IPS-18c (cell line): ENCODE measurements around the gene POLG2.
"Not testable (repeated sequence)": the region's sequence is repeated elsewhere in the genome, so short reads cannot be mapped to it uniquely, and the experiment has no call there.

Source experiments
- H3K4me3 ChIP-seq: 2 replicates; pipeline ENCODE4 v1.7.0; 2013; ENCODE audit warnings: low read depth, mild to moderate bottlenecking, low read length, moderate library complexity; ENCODE audit not compliant: insufficient read depth
- H3K9me3 ChIP-seq: one replicate; pipeline ENCODE4 v1.6.1; 2013; ENCODE audit warnings: mild to moderate bottlenecking, low read length, moderate library complexity; ENCODE audit not compliant: control insufficient read depth, insufficient read depth

Gene POLG2

GRCh38 chr17:64459818-64460217 is 37.0 kb downstream of the POLG2 start:
- H3K9me3 ChIP-seq = not testable (repeated sequence)

DNA sequence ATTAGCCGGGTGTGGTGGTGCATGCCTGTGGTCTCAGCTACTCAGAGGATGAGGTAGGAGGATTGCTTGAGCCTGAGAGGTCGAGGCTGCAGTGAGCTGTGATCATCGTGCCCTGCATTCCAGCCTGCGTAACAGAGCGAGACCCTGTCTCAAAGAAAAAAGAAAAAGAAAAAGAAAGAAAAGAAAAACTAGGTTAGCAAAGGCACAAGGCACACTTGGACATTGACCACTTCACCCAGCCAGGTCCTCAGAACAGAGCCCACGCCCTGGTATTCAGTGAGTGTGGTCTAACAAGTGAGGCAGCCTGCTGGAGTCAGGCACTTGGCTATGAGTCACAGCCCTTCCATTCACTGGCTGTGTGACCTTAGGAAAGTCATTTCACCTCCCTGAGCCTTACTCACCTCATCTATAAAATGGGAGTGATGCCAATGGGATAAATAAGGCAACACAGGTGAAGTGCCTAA is 37.5 kb downstream of the POLG2 start:
- Histone ChIP-seq H3K4me3 (no peak overlapping the region), H3K9me3 (no peaks in the 10 kb centered on the region)

More at GRCh38 chr17:64459818-64460217, 37.0 kb downstream of the POLG2 start:
- H3K4me3 ChIP-seq = not testable (repeated sequence)

DNA sequence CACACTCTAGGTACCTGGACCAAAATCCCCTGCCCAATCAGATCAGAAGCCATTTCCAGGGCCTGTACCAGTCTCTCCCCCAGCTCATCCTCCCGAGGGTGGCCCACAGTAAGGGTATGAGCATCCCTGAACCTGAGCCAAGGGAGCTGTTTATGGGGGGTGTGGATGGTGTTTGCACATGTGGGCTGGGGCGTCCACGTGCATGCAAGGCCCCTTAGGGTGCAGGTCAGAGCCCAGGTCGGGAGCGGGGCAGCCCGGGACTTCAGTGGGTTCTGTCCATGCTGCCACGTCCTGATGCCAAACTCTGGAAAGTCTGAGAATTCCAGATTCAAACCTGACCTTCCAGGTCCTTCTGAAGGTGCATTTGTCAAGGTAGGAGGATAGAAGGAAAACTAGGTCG is 38.1 kb downstream of the POLG2 start:
- Histone ChIP-seq H3K9me3 (no peaks in the 10 kb centered on the region), H3K4me3 (no peak overlapping the region)

GRCh38 chr17:64457156-64457555 is 39.7 kb downstream of the POLG2 start:
- Histone ChIP-seq H3K4me3 (no peak overlapping the region), H3K9me3 (no peaks in the 10 kb centered on the region)

- Histone ChIP-seq H3K9me3 (no peaks in the 10 kb centered on the region), H3K4me3 (no peak overlapping the region)
Measured at GRCh38 chr17:64455993-64456885, 40.6 kb downstream of the POLG2 start.

DNA sequence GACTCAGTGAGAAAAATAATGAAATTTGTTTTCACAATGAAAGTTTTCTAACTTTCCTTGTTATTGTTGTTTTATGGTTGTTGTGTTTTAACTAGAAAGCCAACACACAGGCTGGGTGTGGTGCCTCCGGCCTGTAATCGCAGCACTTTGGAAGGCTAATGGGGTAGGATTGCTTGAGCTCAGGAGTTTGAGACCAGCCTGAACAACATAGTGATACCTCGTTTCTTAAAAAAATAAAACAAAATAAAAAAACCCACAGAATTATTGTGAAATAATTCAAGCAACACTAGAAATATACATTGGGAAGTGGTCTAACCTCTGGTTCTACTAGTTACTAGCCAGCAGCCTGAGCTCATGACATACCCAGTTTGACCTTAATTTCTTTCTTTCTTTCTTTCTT is 47.3 kb downstream of the POLG2 start:
- H3K4me3 ChIP-seq = no peak overlapping the region
- H3K9me3 ChIP-seq = no peaks in the 10 kb centered on the region

DNA sequence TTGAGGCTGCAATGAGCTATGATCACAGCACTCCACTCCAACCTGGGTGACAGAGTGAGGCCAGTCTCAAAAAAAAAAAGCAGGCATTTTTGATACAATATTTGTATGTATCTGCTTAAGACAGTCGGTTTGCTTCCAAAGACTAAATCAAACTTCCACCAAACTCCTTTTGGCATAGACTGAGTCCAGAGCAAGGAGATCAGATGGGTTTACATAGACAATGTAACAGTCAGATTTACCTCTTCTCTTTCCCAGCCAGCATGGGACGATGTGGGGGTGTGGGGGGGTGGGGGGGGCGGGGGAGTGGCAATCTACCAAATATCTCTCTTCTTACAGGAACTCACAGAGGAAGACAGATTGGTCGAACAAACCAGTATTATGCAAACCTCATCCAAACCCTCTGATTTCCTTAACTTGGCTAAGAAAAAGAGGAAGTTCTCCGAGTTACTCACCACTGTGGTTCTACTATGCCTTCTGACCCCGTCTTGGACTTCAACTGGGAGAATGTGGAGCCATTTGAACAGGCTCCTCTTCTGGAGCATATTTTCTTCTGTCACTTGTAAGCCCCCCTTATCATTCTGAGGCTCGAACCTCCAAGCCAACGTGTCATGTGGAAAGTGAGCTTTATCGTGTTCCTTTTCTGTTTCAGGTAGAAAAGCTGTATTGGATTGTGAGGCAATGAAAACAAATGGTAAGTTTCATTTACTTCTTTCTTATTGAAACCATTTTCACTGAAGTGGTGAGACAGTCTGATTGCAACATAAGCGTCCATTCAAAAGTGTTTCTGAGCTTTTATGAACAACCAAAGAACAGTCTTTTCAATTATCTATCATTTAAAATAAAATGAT is 48.0 kb downstream of the POLG2 start, which contains the start of gene MILR1:
Gene MILR1, plus strand, starts transcription at position 451 of the 848 bp plus-strand sequence. Its CDS starts 54 bp downstream, at position 505.
- Histone ChIP-seq H3K9me3 (no peaks in the 10 kb centered on the region), H3K4me3 (no peak within 1 kb of the TSS)

- Histone ChIP-seq H3K4me3 (no peak overlapping the region), H3K9me3 (no peaks in the 10 kb centered on the region)
Measured at GRCh38 chr17:64447526-64447925, 49.3 kb downstream of the POLG2 start.

- Histone ChIP-seq H3K4me3 (no peak overlapping the region), H3K9me3 (peaks cover 2% of the 10 kb centered on the region)
Measured at GRCh38 chr17:64443086-64443760, 53.6 kb downstream of the POLG2 start.

DNA sequence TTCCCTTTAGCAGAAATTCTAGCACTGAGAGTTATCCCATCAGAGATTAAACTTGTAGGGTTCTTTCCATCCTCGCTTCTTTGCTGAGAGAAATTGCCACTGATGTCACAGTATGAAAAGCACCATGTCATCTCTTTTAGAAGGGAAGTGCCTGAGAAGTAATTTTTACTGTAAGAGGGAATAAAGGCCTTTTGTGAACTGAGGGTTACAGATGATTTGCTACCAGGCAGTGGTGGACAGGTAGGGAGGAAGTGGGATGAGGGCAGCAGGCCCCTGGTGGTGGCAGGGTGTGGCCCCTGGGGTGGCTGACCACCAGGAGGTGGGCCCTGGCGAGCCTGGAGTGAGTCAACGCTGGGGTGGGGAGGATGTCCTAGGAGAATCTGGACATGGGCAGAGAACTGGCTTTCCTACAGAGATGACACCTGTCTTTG is 54.3 kb downstream of the POLG2 start:
- no peak overlapping the region for H3K4me3 ChIP-seq
- H3K9me3 ChIP-seq = peaks cover 7% of the 10 kb centered on the region

DNA sequence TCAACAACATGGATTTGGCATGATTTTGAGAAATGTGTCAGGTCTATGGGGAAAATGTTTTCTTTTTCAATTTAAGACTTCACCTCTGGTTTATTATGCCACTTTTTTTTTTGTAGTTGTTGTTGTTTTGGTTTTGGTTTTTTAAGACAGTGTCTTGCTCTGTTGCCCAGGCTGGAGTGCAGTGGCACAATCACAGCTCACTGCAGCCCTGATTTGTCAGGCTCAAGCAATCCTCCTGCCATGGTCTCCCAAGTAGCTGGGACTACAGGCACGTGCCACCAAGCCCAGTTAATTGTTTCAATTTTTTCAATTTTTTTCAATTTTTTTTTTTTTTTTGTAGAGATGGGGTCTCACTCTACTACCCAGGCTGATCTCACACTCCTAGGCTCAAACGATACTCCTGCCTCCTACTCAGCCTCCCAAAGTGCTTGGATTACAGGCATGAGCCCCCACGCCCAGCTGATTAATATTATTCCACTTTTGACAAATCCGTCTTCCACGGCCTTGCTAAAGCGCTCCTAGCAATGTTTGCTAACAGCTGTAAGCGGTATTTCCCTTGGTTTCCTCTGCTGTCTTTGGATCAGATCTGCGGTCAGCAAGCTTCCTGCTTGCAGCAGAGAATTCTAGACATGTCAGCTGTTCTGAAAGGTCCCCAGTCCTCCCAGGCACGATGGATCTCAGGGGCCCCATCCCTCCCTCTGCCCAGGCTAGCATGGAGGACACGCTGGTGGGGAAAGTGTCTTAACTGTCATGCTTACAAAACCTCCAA is 54.9 kb downstream of the POLG2 start:
- Histone ChIP-seq H3K9me3 (peaks cover 12% of the 10 kb centered on the region), H3K4me3 (no peak overlapping the region)

- Histone ChIP-seq H3K9me3 (peaks cover 15% of the 10 kb centered on the region), H3K4me3 (no peak overlapping the region)
Measured at GRCh38 chr17:64439956-64440355, 56.9 kb downstream of the POLG2 start.

GRCh38 chr17:64439521-64439920 is 57.3 kb downstream of the POLG2 start:
- peaks cover 15% of the 10 kb centered on the region for H3K9me3 ChIP-seq
- not testable (repeated sequence) for H3K4me3 ChIP-seq

DNA sequence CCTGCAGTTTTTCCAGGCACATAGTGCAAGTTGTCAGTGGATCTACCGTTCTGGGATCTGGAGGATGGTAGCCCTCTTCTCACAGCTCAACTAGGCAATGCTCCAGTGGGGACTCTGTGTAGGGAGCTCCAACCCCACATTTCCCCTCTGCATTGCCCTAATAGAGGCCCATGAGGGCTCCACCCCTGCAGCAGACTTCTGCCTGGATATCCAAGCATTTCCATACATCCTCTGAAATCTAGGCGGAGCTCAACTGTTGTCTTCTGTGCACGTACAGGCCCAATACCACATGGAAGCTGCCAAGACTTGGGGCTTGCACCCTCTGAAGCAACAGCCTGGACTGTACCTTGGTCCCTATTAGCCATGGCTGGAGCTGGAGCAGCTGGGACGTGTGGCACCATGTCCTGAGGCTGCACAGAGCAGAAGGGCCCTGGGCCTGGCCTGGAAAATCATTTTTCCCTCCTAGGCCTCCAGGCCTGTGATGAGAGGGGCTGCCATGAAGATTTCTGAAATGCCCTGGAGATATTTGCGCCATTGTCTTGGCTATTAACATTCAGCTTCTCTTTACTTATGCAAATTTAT is 58.8 kb downstream of the POLG2 start:
- Histone ChIP-seq H3K9me3 (peaks cover 15% of the 10 kb centered on the region), H3K4me3 (no peak overlapping the region)

DNA sequence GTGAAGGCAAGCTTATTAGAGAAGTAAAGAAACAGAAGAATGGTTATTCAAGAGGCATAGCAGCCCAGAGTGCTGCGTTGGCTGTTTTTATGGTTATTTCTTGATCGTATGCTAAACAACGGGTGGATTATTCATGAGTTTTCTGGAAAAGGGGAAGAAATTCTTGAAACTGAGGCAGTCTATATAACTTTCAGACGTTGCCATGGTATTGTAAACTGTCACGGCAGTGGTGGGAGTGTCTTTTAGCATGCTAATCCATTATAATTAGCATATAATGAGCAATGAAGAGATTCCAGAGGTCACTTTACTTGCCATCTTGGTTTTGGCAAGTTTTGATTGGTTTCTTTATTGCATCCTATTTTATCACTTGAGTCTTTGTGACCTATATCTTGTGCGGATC is 65.3 kb downstream of the POLG2 start:
- Histone ChIP-seq H3K4me3 (no peak overlapping the region), H3K9me3 (no peaks in the 10 kb centered on the region)

GRCh38 chr17:64430036-64430435 is 66.8 kb downstream of the POLG2 start:
- H3K9me3 ChIP-seq, H3K4me3 ChIP-seq: not testable (repeated sequence)
